Uterine smooth muscle cell (primary cell): ENCODE results near the gene EHD3. TPM values are rescaled to one million over a fixed set of nuclear protein-coding genes. Genes with fewer than 3 reads are reported as not detected.

Experiments used
- total RNA-seq: library from RNA; depleted of rRNA; stranded (reverse); fragments of >200 nt; gene quantifications from 2 replicates; pipeline ENCODE4 v1.2.3, GENCODE V29; 2014

The EHD3 gene
- 14.2 and 22.1 TPM in 2 replicates for total RNA-seq

DNA sequence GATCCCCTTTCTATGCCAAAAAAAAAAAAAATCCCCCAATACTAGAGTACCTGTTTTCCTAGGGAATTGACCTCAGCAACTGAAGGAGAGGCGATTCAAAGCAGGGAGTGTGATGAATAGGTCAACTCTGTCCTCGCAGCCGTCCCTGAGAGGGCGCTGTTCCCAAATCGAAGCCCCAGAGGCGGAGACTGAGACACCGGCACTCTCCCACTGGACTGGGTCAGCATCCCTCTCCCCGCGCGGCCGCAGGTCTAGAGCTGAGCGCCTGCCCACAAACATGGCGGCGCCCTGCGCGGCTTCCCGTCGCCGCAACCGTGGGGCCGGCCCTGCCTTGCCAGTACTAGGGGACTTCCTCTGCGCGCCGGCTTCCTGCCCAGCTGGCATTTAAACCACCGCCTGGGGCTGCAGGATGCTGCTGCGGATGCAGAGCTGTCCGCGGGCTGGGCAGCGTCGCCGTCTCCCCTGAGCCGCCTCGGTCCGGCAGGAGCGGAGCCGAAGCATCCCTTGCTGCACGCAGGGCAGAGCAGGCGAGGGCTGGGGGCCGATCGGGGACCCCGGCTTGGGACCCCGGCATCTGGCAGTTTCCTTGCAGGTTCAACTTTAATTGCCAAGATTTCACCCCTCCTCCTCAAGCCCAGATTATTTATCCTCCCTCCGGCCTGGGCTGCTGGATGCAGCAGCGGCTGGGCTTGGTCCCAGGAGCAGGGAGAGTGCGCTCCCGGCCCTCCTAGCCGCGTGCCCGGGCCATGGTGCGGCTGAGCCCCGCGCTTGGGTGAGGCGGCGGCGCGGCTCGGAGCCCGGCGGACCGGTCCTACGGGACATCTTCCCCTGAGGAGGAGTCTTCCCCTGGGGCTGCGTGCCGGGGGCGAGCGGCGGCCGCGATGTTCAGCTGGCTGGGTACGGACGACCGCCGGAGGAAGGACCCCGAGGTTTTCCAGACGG lies at the start of gene EHD3:
TSS of gene EHD3 (plus strand) at position 412 of the 942 bp plus-strand sequence. CDS start at position 882, 470 bp downstream.

DNA sequence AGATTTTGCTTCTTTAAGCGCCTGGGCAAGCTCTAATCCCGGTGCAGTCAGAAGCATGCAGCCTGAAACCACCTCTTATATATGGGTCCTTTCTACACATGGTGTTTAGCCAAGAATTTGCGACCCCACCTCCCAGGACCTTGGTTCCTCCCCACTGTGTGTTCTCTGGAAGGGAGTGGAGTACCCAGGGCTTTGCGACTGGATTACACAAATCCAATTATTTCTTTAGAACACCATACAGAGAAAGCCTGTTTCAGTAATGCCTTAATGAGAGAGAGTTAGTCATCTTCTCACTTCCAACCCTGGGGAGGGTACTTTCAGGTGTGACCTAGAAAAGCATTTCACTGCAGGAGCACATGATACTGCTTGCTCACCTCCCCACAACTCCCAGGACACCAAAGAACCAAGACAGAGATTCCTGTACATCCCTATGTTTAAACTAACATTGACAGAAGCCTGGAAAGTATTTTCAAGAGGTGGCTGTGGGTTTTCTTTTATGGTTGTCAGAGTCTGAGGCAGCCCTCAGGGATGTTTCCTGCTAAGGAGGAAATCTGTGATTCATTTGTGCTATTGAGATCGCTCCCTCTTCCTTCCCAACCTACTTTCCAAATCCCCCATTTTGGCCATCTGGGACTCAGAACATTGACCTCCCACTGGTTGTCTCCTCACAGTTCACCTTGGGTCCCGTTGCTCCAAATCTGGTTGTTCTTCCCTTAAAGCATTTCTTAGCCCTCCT lies 16.3 kb upstream of the EHD3 start, which contains the start of gene CAPN14:
TSS of gene CAPN14 (minus strand) at position 51 of the 736 bp plus-strand sequence. CDS start 12,068 bp downstream, outside the sequence.

Other genes starting within 250 kb of the EHD3 start
- gene GALNT14, start 95.7 kb upstream of the EHD3 start, total RNA-seq, result 0.33 and 1.2 TPM in 2 replicates
- 0.11 and 0.12 TPM in 2 replicates for gene CAPN14, start 16.6 kb upstream of the EHD3 start, total RNA-seq
- under 0.01 and 1.2 TPM in 2 replicates for gene XDH, start 180.6 kb downstream of the EHD3 start, total RNA-seq